ENCODE data around the gene VWA7. TPM values are rescaled to one million over a fixed set of nuclear protein-coding genes. Genes with fewer than 3 reads are reported as not detected.

Gene VWA7
- total RNA-seq, 8 experiments from 2014 or later, result 0.63 to 2.9 (median 1.4) TPM

DNA sequence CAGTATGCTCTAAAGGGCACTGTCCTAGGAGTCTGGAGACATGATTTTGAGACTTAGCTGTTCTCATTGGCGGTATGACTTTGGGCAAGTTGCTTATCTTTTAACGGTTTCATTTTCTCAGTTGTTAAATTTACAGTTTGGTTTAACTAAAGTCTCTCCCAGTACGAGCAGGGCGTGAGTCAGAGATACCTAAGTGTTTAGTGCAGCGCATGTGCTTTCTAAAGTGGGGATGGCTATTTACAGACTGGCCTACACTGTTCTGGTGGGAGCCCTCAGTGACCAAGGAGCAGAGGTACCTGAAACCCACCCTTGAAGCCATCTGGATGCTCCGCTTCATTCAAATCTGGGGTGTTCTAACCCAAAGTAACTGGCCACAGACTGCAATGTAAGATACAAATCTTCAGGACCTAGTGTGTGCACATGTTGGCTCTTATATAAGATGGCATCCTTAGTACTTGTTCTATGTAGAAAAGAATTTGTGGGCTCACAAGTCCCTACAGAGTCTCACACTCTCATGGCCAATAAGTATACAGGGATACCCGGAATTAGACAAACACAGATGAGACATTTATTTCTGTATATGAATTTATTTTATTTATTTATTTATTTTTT, 26.6 kb downstream of the VWA7 start:
- Histone ChIP-seq H3K27ac (no peak overlapping the region), H3K4me1 (replicated peaks in 1 of 2) (no peaks in the 10 kb centered on the region), H3K4me3 (no peak overlapping the region)
- in situ Hi-C loops (cut with MboI; ENCODE audit: low pct_unique_long_range_greater_than_20kb in 2 of 9, low sequenced_read_pairs in 9 of 9, unreplicated experiment in 9 of 9), result no loop called here
- 67 to 100% (median 97%) methylated on average over 1 to 7 of the region's 7 CpGs; no CpG with 5 or more reads in 3 of the 10 experiments for WGBS, 10 experiments
- no peak for ATAC-seq (replicated peaks in 6 of 8)

DNA sequence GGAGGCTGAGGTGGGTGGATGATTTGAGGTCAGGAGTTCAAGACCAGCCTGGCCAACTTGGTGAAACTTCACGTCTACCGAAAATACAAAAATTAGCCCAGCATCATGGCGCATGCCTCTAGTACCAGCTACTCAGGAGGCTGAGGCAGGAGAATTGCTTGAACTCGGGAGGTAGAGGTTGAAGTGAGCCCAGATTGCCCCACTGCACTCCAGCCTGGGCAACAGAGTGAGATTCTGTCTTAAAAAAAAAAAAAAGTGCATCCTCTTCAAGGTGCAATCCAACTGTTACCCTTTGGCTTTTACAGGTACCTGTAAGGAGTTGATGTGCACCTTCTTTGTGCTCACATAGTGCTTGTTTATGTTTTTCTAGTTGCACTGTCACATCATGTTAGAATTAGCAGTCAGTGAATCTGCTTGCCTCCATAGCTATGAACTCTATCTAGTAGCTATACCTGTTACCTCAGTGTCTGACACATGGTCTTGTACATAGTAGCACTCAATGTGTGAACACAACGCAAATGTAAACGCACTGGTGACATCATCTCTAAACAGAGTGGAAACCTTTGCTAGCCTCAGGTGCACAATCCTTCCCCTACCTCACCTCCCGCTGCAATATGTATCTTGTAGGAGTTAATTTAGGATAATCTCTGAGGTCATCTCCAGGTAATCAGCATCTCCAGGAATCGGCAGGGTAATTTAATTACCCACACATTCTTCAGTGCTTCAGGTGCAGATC, 27.7 kb downstream of the VWA7 start:
- WGBS, 10 experiments, result 79 to 100% (median 96%) methylated on average over 1 to 8 of the region's 8 CpGs
- peak in 1 of 8 experiments; percentile 53 for ATAC-seq (replicated peaks in 6 of 8)
- Histone ChIP-seq H3K4me3 (no peak overlapping the region), H3K4me1 (replicated peaks in 1 of 2) (no peaks in the 10 kb centered on the region), H3K27ac (no peak overlapping the region)
- in situ Hi-C loops (cut with MboI; ENCODE audit: low pct_unique_long_range_greater_than_20kb in 2 of 9, low sequenced_read_pairs in 9 of 9, unreplicated experiment in 9 of 9), result no loop called here

GRCh38 chr6:31744422-31744821, 32.7 kb downstream of the VWA7 start:
- 50 to 100% (median 82%) methylated on average over 1 of the region's 1 CpG; no CpG with 5 or more reads in 4 of the 10 experiments for WGBS, 10 experiments
- in situ Hi-C loops (cut with MboI; ENCODE audit: low pct_unique_long_range_greater_than_20kb in 2 of 9, low sequenced_read_pairs in 9 of 9, unreplicated experiment in 9 of 9), result no loop called here

GRCh38 chr6:31742894-31743293, 34.2 kb downstream of the VWA7 start:
- WGBS, 10 experiments, result 70 to 100% (median 94%) methylated on average over 1 to 3 of the region's 3 CpGs; no CpG with 5 or more reads in 2 of the 10 experiments
- Histone ChIP-seq H3K27ac (no peak overlapping the region), H3K4me3 (no peak overlapping the region), H3K4me1 (replicated peaks in 1 of 2) (peaks cover 11 to 18% of the 10 kb centered on the region in 2 donors)
- no peak for ATAC-seq (replicated peaks in 6 of 8)
- in situ Hi-C loops (cut with MboI; ENCODE audit: low pct_unique_long_range_greater_than_20kb in 2 of 9, low sequenced_read_pairs in 9 of 9, unreplicated experiment in 9 of 9), result no loop called here

More at GRCh38 chr6:31744422-31744821, 32.7 kb downstream of the VWA7 start:
- Histone ChIP-seq H3K27ac (no peak overlapping the region), H3K4me1 (replicated peaks in 1 of 2) (peaks cover 0 to 4% of the 10 kb centered on the region in 2 donors), H3K4me3 (no peak overlapping the region)
- no peak for ATAC-seq (replicated peaks in 6 of 8)

GRCh38 chr6:31741815-31742214, 35.3 kb downstream of the VWA7 start:
- H3K4me3 ChIP-seq, result no peak overlapping the region
- WGBS, 10 experiments, result 61 to 100% (median 100%) methylated on average over 1 to 2 of the region's 2 CpGs; no CpG with 5 or more reads in 5 of the 10 experiments
- ATAC-seq (replicated peaks in 6 of 8), result no peak
- in situ Hi-C loops (cut with MboI; ENCODE audit: low pct_unique_long_range_greater_than_20kb in 2 of 9, low sequenced_read_pairs in 9 of 9, unreplicated experiment in 9 of 9), result no loop called here
- H3K27ac ChIP-seq, result no peak overlapping the region
- peaks cover 21 to 29% of the 10 kb centered on the region in 2 donors for H3K4me1 ChIP-seq (replicated peaks in 1 of 2)

GRCh38 chr6:31740397-31741223, 36.5 kb downstream of the VWA7 start:
- no peak for ATAC-seq (replicated peaks in 6 of 8)
- in situ Hi-C loops (cut with MboI; ENCODE audit: low pct_unique_long_range_greater_than_20kb in 2 of 9, low sequenced_read_pairs in 9 of 9, unreplicated experiment in 9 of 9), result no loop called here
- Histone ChIP-seq H3K4me1 (replicated peaks in 1 of 2) (peaks cover 31 to 32% of the 10 kb centered on the region in 2 donors), H3K4me3 (peak overlapping the region; percentile 45 to 73 (median 51)), H3K27ac (peak overlapping the region in 1 of 2 donors; percentile 71)
- 0 to 51% (median 28%) methylated on average over 1 to 15 of the region's 29 CpGs; no CpG with 5 or more reads in 3 of the 10 experiments for WGBS, 10 experiments

DNA sequence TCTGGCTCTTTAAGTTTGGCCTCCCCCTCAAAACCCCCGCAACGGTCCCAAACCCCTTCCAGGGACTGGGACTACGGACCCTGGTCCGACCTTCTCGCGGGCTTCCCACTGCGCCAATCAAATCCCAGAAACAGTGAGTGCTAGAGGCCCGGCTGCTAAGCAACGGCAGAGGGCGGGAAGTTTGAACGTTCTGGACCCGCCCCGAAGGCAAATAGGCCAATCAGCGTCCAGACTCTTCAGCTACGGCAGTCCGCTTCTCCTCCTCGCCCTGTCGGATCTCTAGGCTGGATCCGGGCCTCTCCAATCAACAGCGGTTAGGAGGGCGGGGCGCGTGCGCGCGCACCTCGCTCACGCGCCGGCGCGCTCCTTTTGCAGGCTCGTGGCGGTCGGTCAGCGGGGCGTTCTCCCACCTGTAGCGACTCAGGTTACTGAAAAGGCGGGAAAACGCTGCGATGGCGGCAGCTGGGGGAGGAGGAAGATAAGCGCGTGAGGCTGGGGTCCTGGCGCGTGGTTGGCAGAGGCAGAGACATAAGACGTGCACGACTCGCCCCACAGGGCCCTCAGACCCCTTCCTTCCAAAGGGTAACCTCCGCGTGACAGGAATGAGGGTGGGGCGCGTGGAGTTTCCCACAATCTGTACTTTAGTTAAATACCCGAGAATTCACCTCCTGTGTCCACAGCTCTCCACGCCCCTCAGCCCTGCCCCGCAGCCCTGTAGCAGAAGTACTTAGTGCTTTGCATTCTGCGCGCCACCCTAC, 37.3 kb downstream of the VWA7 start, which contains the start of gene MSH5:
TSS of gene MSH5 (plus strand) at position 367 of the 758 bp plus-strand sequence. CDS start 462 bp downstream, outside the sequence.
- H3K4me1 ChIP-seq (replicated peaks in 1 of 2), result peaks cover 32 to 35% of the 10 kb centered on the region in 2 donors
- H3K4me3 ChIP-seq, result peak within 1 kb of the TSS; percentile 45 to 73 (median 51)
- peak within 1 kb of the TSS in 1 of 2 donors; percentile 86 for H3K27ac ChIP-seq
- peak; percentile 76 to 94 (median 90) for ATAC-seq (replicated peaks in 6 of 8)
- WGBS, 10 experiments, result 0 to 7% (median 0%) methylated on average over 1 to 19 of the region's 58 CpGs; no CpG with 5 or more reads in 4 of the 10 experiments
- in situ Hi-C loops (cut with MboI; ENCODE audit: low pct_unique_long_range_greater_than_20kb in 2 of 9, low sequenced_read_pairs in 9 of 9, unreplicated experiment in 9 of 9), result no loop called here

GRCh38 chr6:31737991-31738979, 38.8 kb downstream of the VWA7 start:
- peak overlapping the region; percentile 79 to 86 for H3K27ac ChIP-seq
- H3K4me3 ChIP-seq, result peak overlapping the region in 2 of 5 donors; percentile 1 to 57
- ATAC-seq (replicated peaks in 6 of 8), result no peak
- in situ Hi-C loops (cut with MboI; ENCODE audit: low pct_unique_long_range_greater_than_20kb in 2 of 9, low sequenced_read_pairs in 9 of 9, unreplicated experiment in 9 of 9), result no loop called here
- WGBS, 10 experiments, result 0 to 49% (median 25%) methylated on average over 1 to 5 of the region's 6 CpGs; no CpG with 5 or more reads in 2 of the 10 experiments
- H3K4me1 ChIP-seq (replicated peaks in 1 of 2), result peaks cover 40 to 43% of the 10 kb centered on the region in 2 donors

DNA sequence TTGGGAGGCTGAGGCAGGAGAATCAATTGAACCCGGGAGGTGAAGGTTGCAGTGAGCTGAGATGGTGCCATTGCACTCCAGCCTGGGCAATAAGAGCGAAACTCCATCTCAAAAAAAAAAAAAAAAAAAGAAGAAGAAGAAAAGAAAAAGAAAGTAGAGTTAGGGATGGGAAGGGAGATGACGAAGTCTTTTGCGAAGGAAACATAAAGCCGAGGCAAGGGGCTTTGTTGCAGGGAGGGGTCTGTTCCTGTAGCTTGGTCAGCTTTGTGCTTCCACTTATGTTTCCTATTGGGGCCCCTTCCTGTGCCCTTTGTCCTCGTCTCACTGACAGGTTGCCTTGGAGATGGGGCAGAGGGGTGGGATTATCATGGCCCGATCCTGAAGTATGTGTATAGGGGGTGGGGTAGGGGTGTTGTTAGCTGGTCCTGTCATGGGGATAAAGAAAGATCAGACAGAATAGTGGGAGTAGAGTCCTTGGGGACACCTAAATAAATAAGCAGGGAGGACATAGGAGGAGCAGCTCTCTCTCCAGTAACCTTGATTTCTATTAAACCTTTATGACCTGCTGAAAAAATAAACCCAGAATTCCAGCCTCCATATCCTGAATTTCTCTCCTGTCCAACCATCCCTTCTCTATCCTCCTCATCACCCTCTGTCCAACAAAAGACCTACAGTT, 39.7 kb downstream of the VWA7 start:
- Histone ChIP-seq H3K4me1 (replicated peaks in 1 of 2) (peaks cover 40 to 43% of the 10 kb centered on the region in 2 donors), H3K27ac (peak overlapping the region; percentile 79 to 86), H3K4me3 (peak overlapping the region in 3 of 5 donors; percentile 1 to 69 (median 57))
- ATAC-seq (replicated peaks in 6 of 8), result peak in 3 of 8 experiments; percentile 9 to 22 (median 17)
- 17 to 87% (median 60%) methylated on average over 4 to 7 of the region's 7 CpGs; no CpG with 5 or more reads in 2 of the 10 experiments for WGBS, 10 experiments
- in situ Hi-C loops (cut with MboI; ENCODE audit: low pct_unique_long_range_greater_than_20kb in 2 of 9, low sequenced_read_pairs in 9 of 9, unreplicated experiment in 9 of 9), result no loop called here

- Histone ChIP-seq H3K27ac (peak overlapping the region; percentile 79 to 86), H3K4me1 (replicated peaks in 1 of 2) (peaks cover 40 to 43% of the 10 kb centered on the region in 2 donors), H3K4me3 (peak overlapping the region; percentile 24 to 69 (median 57))
- no peak for ATAC-seq (replicated peaks in 6 of 8)
- 7 to 100% (median 34%) methylated on average over 1 to 6 of the region's 10 CpGs; no CpG with 5 or more reads in 2 of the 10 experiments for WGBS, 10 experiments
- in situ Hi-C loops (cut with MboI; ENCODE audit: low pct_unique_long_range_greater_than_20kb in 2 of 9, low sequenced_read_pairs in 9 of 9, unreplicated experiment in 9 of 9), result no loop called here
Measured at GRCh38 chr6:31736768-31737314, 40.3 kb downstream of the VWA7 start.
